Neuronal stem cell (in vitro differentiated cells): ENCODE results near the gene XPR1.

Source experiments
- DNase-seq: peaks from one replicate; pipeline ENCODE4 v3.0.0-alpha.2; 2013; ENCODE audit warnings: low spot score
- H2AFZ ChIP-seq: one replicate; pipeline ENCODE4 v1.6.1; 2013; ENCODE audit warnings: mild to moderate bottlenecking, low read length, inconsistent platforms
- H2AK5ac ChIP-seq: 2 replicates; pipeline ENCODE4 v1.6.1; 2013; ENCODE audit warnings: low read depth, mild to moderate bottlenecking, inconsistent platforms, low read length, moderate library complexity, mixed read lengths
- H2BK120ac ChIP-seq: 2 replicates; pipeline ENCODE4 v1.6.1; 2013; ENCODE audit warnings: low read depth, mild to moderate bottlenecking, inconsistent platforms, low read length, moderate library complexity, mixed read lengths
- H2BK12ac ChIP-seq: one replicate; pipeline ENCODE4 v1.6.1; 2013; ENCODE audit warnings: low read length, inconsistent platforms
- H2BK15ac ChIP-seq: 2 replicates; pipeline ENCODE4 v1.6.1; 2013; ENCODE audit warnings: mild to moderate bottlenecking, low read length, inconsistent platforms, mixed read lengths
- H2BK5ac ChIP-seq: one replicate; pipeline ENCODE4 v1.6.1; 2013; ENCODE audit warnings: inconsistent platforms, mild to moderate bottlenecking, low read length, moderate library complexity
- H3K14ac ChIP-seq: one replicate; pipeline ENCODE4 v1.6.1; 2013; ENCODE audit warnings: low read length, inconsistent platforms
- H3K18ac ChIP-seq: 2 replicates; pipeline ENCODE4 v1.6.1; 2013; ENCODE audit warnings: low read length, inconsistent platforms
- H3K23ac ChIP-seq: 2 replicates; pipeline ENCODE4 v1.6.1; 2013; ENCODE audit warnings: low read depth, mild to moderate bottlenecking, mixed read lengths, low read length, inconsistent platforms; ENCODE audit not compliant: poor library complexity
- H3K27ac ChIP-seq: replicated peaks from 3 replicates; pipeline ENCODE4 v1.5.1; 2013; ENCODE audit warnings: low read length, inconsistent platforms
- H3K27me3 ChIP-seq, 3 experiments: 2 replicates each; pipeline ENCODE4 v1.6.1; 2013; ENCODE audit warnings: low read length in 3 of 3, mild to moderate bottlenecking in 2 of 3, inconsistent platforms in 1 of 3, low read depth in 1 of 3, mixed read lengths in 1 of 3, moderate library complexity in 1 of 3; ENCODE audit not compliant: control insufficient read depth in 3 of 3, insufficient read depth in 3 of 3
- H3K36me3 ChIP-seq, 2 donors: replicated peaks in 1 of 2; 2 replicates each; pipeline ENCODE4 v1.6.1; 2013; ENCODE audit warnings: low read length in 2 of 2; ENCODE audit not compliant: control insufficient read depth in 2 of 2, insufficient read depth in 2 of 2
- H3K4ac ChIP-seq: 2 replicates; pipeline ENCODE4 v1.6.1; 2013; ENCODE audit warnings: inconsistent platforms, mild to moderate bottlenecking, low read length, moderate library complexity
- H3K4me1 ChIP-seq, 2 donors: 1 replicate in 1 of 2; 2 replicates in 1 of 2; pipeline ENCODE4 v1.6.1; 2013; ENCODE audit warnings: low read length in 2 of 2, low read depth in 1 of 2; ENCODE audit not compliant: control insufficient read depth in 2 of 2, insufficient read depth in 1 of 2
- H3K4me2 ChIP-seq: one replicate; pipeline ENCODE4 v1.6.1; 2013; ENCODE audit warnings: mild to moderate bottlenecking, low read length, inconsistent platforms; ENCODE audit not compliant: insufficient read depth, poor library complexity, severe bottlenecking
- H3K4me3 ChIP-seq, 2 donors: 2 replicates each; pipeline ENCODE4 v1.5.1; 2013; ENCODE audit warnings: low read length in 2 of 2, mild to moderate bottlenecking in 2 of 2, inconsistent platforms in 1 of 2, moderate library complexity in 1 of 2
- H3K79me1 ChIP-seq: one replicate; pipeline ENCODE4 v1.6.1; 2013; ENCODE audit warnings: low read depth, mild to moderate bottlenecking, inconsistent platforms, low read length, moderate library complexity
- H3K9ac ChIP-seq: one replicate; pipeline ENCODE4 v1.6.1; 2013; ENCODE audit warnings: mild to moderate bottlenecking, low read depth, low read length, inconsistent platforms; ENCODE audit not compliant: poor library complexity
- H3K9me3 ChIP-seq, 2 donors: replicated peaks in 1 of 2; 2 replicates each; pipeline versions ENCODE3 to v1.6.1; 2013; ENCODE audit warnings: low read length in 2 of 2, mild to moderate bottlenecking in 2 of 2, inconsistent platforms in 1 of 2, low read depth in 1 of 2, mixed read lengths in 1 of 2, moderate library complexity in 1 of 2; ENCODE audit not compliant: control insufficient read depth in 2 of 2, insufficient read depth in 1 of 2
- H4K8ac ChIP-seq: one replicate; pipeline ENCODE4 v1.6.1; 2013; ENCODE audit warnings: low read depth, mild to moderate bottlenecking, inconsistent platforms, low read length, moderate library complexity
- H4K91ac ChIP-seq: one replicate; pipeline ENCODE4 v1.6.1; 2013; ENCODE audit warnings: low read length, low read depth, mild to moderate bottlenecking, inconsistent platforms; ENCODE audit not compliant: poor library complexity
- WGBS, 2 donors: extraction: QIAGEN DNeasy Blood & Tissue Kit; methylation state at CpG; one replicate each; pipeline ENCODE4 v1.1.7; 2013; ENCODE audit warnings: missing lambda C conversion rate in 2 of 2, mixed read lengths in 1 of 2; ENCODE audit not compliant: insufficient read length in 2 of 2, insufficient replicate concordance in 1 of 2; ENCODE audit errors: extremely low coverage in 2 of 2; 5-methylcytosine and 5-hydroxymethylcytosine counted together

The XPR1 gene

GRCh38 chr1:180902541-180902940 lies 270.7 kb downstream of the XPR1 start:
- H3K4me3 ChIP-seq, result no peak overlapping the region
- H3K23ac ChIP-seq, result no peak overlapping the region
- no peak overlapping the region for H3K4me2 ChIP-seq
- H4K8ac ChIP-seq, result no peak overlapping the region
- no peak overlapping the region for H3K27ac ChIP-seq
- H3K9ac ChIP-seq, result no peak overlapping the region
- no peaks in the 10 kb centered on the region for H3K79me1 ChIP-seq
- H3K27me3 ChIP-seq, result no peaks in the 10 kb centered on the region
- H2AK5ac ChIP-seq, result no peak overlapping the region
- no peak overlapping the region for H2BK12ac ChIP-seq
- H3K4ac ChIP-seq, result no peak overlapping the region
- no peak overlapping the region for H4K91ac ChIP-seq
- H3K36me3 ChIP-seq, result no peaks in the 10 kb centered on the region
- no peaks in the 10 kb centered on the region for H3K9me3 ChIP-seq
- no peak overlapping the region for H3K14ac ChIP-seq
- H3K18ac ChIP-seq, result no peak overlapping the region
- no peak overlapping the region for H2BK15ac ChIP-seq
- no peak overlapping the region for H2BK120ac ChIP-seq
- no peak overlapping the region for H2AFZ ChIP-seq
- no peak for DNase-seq
- WGBS, 2 donors, result no CpG with 5 or more reads among the region's 3 CpGs
- H3K4me1 ChIP-seq, result peaks cover 2 to 12% of the 10 kb centered on the region in 2 donors
- no peak overlapping the region for H2BK5ac ChIP-seq

GRCh38 chr1:180905927-180906326 lies 274.1 kb downstream of the XPR1 start:
- H3K23ac ChIP-seq, result no peak overlapping the region
- WGBS, 2 donors, result no CpG with 5 or more reads among the region's 8 CpGs
- no peak overlapping the region for H2BK15ac ChIP-seq
- H3K4me3 ChIP-seq, result no peak overlapping the region
- peaks cover 2 to 6% of the 10 kb centered on the region in 2 donors for H3K4me1 ChIP-seq
- no peak overlapping the region for H3K14ac ChIP-seq
- H3K36me3 ChIP-seq, result no peaks in the 10 kb centered on the region
- H4K8ac ChIP-seq, result no peak overlapping the region
- no peak overlapping the region for H3K18ac ChIP-seq
- H3K4me2 ChIP-seq, result no peak overlapping the region
- H3K27me3 ChIP-seq, result peaks cover 0 to 11% (median 0%) of the 10 kb centered on the region in 3 experiments
- H2AK5ac ChIP-seq, result no peak overlapping the region
- no peak for DNase-seq
- H3K9me3 ChIP-seq, result no peaks in the 10 kb centered on the region
- H3K9ac ChIP-seq, result no peak overlapping the region
- no peak overlapping the region for H2BK12ac ChIP-seq
- no peak overlapping the region for H2BK5ac ChIP-seq
- H3K27ac ChIP-seq, result no peak overlapping the region
- H2BK120ac ChIP-seq, result no peak overlapping the region
- H4K91ac ChIP-seq, result no peak overlapping the region
- no peaks in the 10 kb centered on the region for H3K79me1 ChIP-seq
- no peak overlapping the region for H3K4ac ChIP-seq
- no peak overlapping the region for H2AFZ ChIP-seq

- DNase-seq, result no peak
- H2AK5ac ChIP-seq, result peak overlapping the region; percentile 22
- no peak overlapping the region for H2BK15ac ChIP-seq
- no peak overlapping the region for H4K8ac ChIP-seq
- H3K4me2 ChIP-seq, result no peak overlapping the region
- H3K9ac ChIP-seq, result no peak overlapping the region
- H2BK5ac ChIP-seq, result peak overlapping the region; percentile 48
- peaks cover 0 to 4% of the 10 kb centered on the region in 2 donors for H3K9me3 ChIP-seq
- peaks cover 0 to 17% (median 1%) of the 10 kb centered on the region in 3 experiments for H3K27me3 ChIP-seq
- H3K4ac ChIP-seq, result no peak overlapping the region
- no peak overlapping the region for H2BK120ac ChIP-seq
- H3K4me1 ChIP-seq, result peaks cover 2 to 7% of the 10 kb centered on the region in 2 donors
- H3K27ac ChIP-seq, result no peak overlapping the region
- H2AFZ ChIP-seq, result no peak overlapping the region
- peak overlapping the region; percentile 62 for H3K18ac ChIP-seq
- no CpG with 5 or more reads among the region's 9 CpGs for WGBS, 2 donors
- no peaks in the 10 kb centered on the region for H3K36me3 ChIP-seq
- H3K79me1 ChIP-seq, result no peaks in the 10 kb centered on the region
- H4K91ac ChIP-seq, result no peak overlapping the region
- no peak overlapping the region for H2BK12ac ChIP-seq
- H3K14ac ChIP-seq, result no peak overlapping the region
- peak overlapping the region; percentile 10 for H3K23ac ChIP-seq
- H3K4me3 ChIP-seq, result no peak overlapping the region
Measured at GRCh38 chr1:180906511-180906910, 274.7 kb downstream of the XPR1 start.

GRCh38 chr1:180907313-180908055 lies 275.7 kb downstream of the XPR1 start:
- WGBS, 2 donors, result no CpG with 5 or more reads among the region's 10 CpGs
- Histone ChIP-seq H3K9ac (no peak overlapping the region), H2AFZ (no peak overlapping the region), H3K27ac (no peak overlapping the region), H3K23ac (no peak overlapping the region), H2BK120ac (no peak overlapping the region), H3K18ac (no peak overlapping the region), H3K36me3 (no peaks in the 10 kb centered on the region), H3K14ac (no peak overlapping the region), H4K91ac (no peak overlapping the region), H3K79me1 (no peaks in the 10 kb centered on the region), H2BK5ac (no peak overlapping the region), H2BK12ac (no peak overlapping the region), H2BK15ac (no peak overlapping the region), H2AK5ac (peak overlapping the region; percentile 68), H3K9me3 (peaks cover 0 to 4% of the 10 kb centered on the region in 2 donors), H3K4me3 (no peak overlapping the region), H3K4ac (no peak overlapping the region), H3K4me2 (no peak overlapping the region), H3K27me3 (peaks cover 0 to 26% (median 6%) of the 10 kb centered on the region in 3 experiments), H3K4me1 (peaks cover 2 to 11% of the 10 kb centered on the region in 2 donors), H4K8ac (no peak overlapping the region)
- DNase-seq, result no peak
